ENCODE measurements around the gene BAHD1. TPM values are rescaled to one million over a fixed set of nuclear protein-coding genes. Genes with fewer than 3 reads are reported as not detected.

The BAHD1 gene
- total RNA-seq, 4 donors from 2014 or later, result 12.8 to 18.5 (median 16.2) TPM

DNA sequence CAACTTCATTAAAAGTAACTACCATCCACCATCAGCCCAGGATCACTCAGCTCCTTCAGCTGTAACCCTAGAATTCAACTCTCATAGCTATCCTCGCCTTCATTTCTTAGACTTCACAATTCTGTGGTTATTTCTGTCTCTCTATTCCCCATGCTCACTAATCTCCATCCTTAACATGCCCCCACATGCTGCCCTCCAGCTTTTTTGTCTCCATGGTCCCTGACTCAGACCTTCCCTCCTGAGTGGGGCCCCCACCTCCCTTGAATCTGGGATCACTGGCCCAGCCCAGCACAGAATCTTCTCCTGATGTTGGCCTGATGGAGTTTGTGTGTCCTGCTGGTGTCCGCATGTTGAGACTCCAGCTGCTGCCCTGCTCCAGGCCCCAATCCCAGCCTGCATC, 71.7 kb downstream of the BAHD1 start:
- TF ChIP-seq POLR2A (IDR thresholded peaks at IDR 0.05), result no peak
- TF ChIP-seq, protein P1, sequence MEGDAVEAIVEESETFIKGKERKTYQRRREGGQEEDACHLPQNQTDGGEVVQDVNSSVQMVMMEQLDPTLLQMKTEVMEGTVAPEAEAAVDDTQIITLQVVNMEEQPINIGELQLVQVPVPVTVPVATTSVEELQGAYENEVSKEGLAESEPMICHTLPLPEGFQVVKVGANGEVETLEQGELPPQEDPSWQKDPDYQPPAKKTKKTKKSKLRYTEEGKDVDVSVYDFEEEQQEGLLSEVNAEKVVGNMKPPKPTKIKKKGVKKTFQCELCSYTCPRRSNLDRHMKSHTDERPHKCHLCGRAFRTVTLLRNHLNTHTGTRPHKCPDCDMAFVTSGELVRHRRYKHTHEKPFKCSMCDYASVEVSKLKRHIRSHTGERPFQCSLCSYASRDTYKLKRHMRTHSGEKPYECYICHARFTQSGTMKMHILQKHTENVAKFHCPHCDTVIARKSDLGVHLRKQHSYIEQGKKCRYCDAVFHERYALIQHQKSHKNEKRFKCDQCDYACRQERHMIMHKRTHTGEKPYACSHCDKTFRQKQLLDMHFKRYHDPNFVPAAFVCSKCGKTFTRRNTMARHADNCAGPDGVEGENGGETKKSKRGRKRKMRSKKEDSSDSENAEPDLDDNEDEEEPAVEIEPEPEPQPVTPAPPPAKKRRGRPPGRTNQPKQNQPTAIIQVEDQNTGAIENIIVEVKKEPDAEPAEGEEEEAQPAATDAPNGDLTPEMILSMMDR (IDR thresholded peaks at IDR 0.05), result no peak
- intact Hi-C loops (cut with DNase I; ENCODE audit: low total_unique reads), result no loop called here
- H3K4me3 ChIP-seq (ENCODE audit: low read depth, poor library complexity, severe bottlenecking), result no peak overlapping the region
- DNase-seq (ENCODE audit: low spot score in 2 of 2), result no peak
- WGBS, 2 donors, result 92 to 94% methylated on average over 2 of the region's 2 CpGs

DNA sequence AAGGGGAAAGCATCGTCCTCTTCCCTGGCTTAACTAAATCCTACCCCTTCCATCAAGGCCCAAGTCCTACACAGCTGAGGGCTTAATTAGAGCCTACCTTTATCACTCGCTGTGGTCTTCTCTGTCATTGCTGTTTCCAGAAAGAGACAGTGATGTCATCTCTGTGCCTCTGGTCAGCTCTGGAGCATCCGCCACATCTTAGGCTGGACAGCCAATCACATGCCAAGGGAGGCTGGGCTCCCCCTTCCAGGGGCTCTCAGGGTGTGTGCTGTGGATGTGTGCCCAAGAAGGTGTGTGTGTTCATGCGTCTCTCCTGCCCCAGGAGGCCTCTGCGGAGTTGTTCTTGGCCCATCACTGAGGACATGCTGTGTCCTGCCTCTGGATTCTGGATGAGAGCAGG, 72.9 kb downstream of the BAHD1 start:
- no peak for DNase-seq (ENCODE audit: low spot score in 2 of 2)
- WGBS, 2 donors, result 65 to 75% methylated on average over 5 of the region's 5 CpGs
- intact Hi-C loops (cut with DNase I; ENCODE audit: low total_unique reads), result no loop called here
- H3K4me3 ChIP-seq (ENCODE audit: low read depth, poor library complexity, severe bottlenecking), result no peak overlapping the region
- TF ChIP-seq, protein P1 (IDR thresholded peaks at IDR 0.05), result no peak
- TF ChIP-seq POLR2A (IDR thresholded peaks at IDR 0.05), result no peak

- 90 to 97% methylated on average over 2 of the region's 2 CpGs for WGBS, 2 donors
- TF ChIP-seq, protein P1 (IDR thresholded peaks at IDR 0.05), result no peak
- no peak for TF ChIP-seq POLR2A (IDR thresholded peaks at IDR 0.05)
- DNase-seq (ENCODE audit: low spot score in 2 of 2), result no peak
- intact Hi-C loops (cut with DNase I; ENCODE audit: low total_unique reads), result no loop called here
- no peak overlapping the region for H3K4me3 ChIP-seq (ENCODE audit: low read depth, poor library complexity, severe bottlenecking)
These were observed 75.6 kb downstream of the BAHD1 start for GRCh38 chr15:40516322-40516721.

Other genes with a start within 250 kb of the BAHD1 start
- 10 to 100 TPM; 48.3 to 83.9 (median 70.4) TPM for gene PAK6, start 201.9 kb upstream of the BAHD1 start, total RNA-seq
- gene ANKRD63, start 157.9 kb upstream of the BAHD1 start, total RNA-seq, result not detected
- gene PLCB2, start 133.0 kb upstream of the BAHD1 start, total RNA-seq, result 1 to 10 TPM in 3 of 4 donors, under 1 TPM in 1; 0.88 to 4.2 (median 2.3) TPM
- 10 to 100 TPM in 2 of 4 donors, 1 to 10 TPM in 2; 6.8 to 13.8 (median 10.0) TPM for gene INAFM2, start 117.3 kb upstream of the BAHD1 start, total RNA-seq
- gene CCDC9B, start 100.0 kb upstream of the BAHD1 start, total RNA-seq, result 10 to 100 TPM; 17.4 to 28.6 (median 24.7) TPM
- 1 to 10 TPM in 1 of 4 donors, not detected in 3; 3.1 TPM for gene PHGR1, start 89.9 kb upstream of the BAHD1 start, total RNA-seq
- gene DISP2, start 82.7 kb upstream of the BAHD1 start, total RNA-seq, result under 1 TPM in 3 of 4 donors, not detected in 1; 0.05 to 0.08 (median 0.06) TPM
- gene KNSTRN, start 58.2 kb upstream of the BAHD1 start, total RNA-seq, result 10 to 100 TPM in 3 of 4 donors, 1 to 10 TPM in 1; 7.6 to 24.8 (median 13.1) TPM
- gene IVD, start 35.2 kb upstream of the BAHD1 start, total RNA-seq, result 10 to 100 TPM in 3 of 4 donors, 1 to 10 TPM in 1; 5.9 to 21.1 (median 12.6) TPM
- gene CHST14, start 30.0 kb downstream of the BAHD1 start, total RNA-seq, result 1 to 10 TPM; 5.6 to 10.0 (median 8.8) TPM
- gene CCDC32, start 124.1 kb downstream of the BAHD1 start, total RNA-seq, result 10 to 100 TPM in 3 of 4 donors, 1 to 10 TPM in 1; 9.4 to 30.6 (median 20.6) TPM
- gene RPUSD2, start 128.3 kb downstream of the BAHD1 start, total RNA-seq, result 10 to 100 TPM in 3 of 4 donors, 1 to 10 TPM in 1; 7.3 to 14.3 (median 12.2) TPM
- 1 to 10 TPM in 2 of 4 donors, under 1 TPM in 2; 0.69 to 2.7 (median 1.3) TPM for gene KNL1, start 153.3 kb downstream of the BAHD1 start, total RNA-seq